Epithelial cell of esophagus (primary cell): ENCODE results near the gene PIP5K1C.

Experiments
- DNase-seq: peaks from one replicate; pipeline ENCODE4 v3.0.0; 2010; ENCODE audit warnings: low read depth
- H3K4me3 ChIP-seq: 2 replicates; pipeline ENCODE4 v1.5.1; 2011; ENCODE audit warnings: mild to moderate bottlenecking, low read length, control low read depth
- TF ChIP-seq, protein P1 (sequence below): IDR thresholded peaks from 2 replicates; pipeline ENCODE4 v1.5.1; 2011; ENCODE audit warnings: low read depth, mild to moderate bottlenecking, low read length, control low read depth, inconsistent platforms; ENCODE audit not compliant: insufficient read depth; ENCODE audit errors: missing control alignments

PIP5K1C gene

DNA sequence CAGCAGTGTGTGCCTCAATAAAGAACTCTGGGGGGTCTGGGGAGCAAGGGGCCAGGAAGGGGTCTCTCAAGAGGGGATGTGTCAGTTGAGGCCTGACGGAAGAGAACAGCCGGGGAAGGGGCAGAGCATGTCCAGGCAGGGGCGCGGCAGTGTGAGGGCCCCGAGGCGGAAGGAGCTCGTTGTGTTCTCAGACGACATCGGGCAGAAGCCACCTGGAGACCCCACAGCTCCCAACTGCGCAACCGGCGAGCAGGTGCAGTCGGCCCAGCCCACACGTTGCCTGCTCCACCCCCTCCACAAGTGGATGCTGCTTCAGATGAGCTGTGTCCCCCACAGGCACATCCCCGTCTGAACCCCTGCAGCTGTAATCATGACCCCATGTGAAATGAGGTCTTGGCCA is 78.6 kb downstream of the PIP5K1C start:
- H3K4me3 ChIP-seq, result no peak overlapping the region
- DNase-seq, result no peak
- TF ChIP-seq, protein P1, sequence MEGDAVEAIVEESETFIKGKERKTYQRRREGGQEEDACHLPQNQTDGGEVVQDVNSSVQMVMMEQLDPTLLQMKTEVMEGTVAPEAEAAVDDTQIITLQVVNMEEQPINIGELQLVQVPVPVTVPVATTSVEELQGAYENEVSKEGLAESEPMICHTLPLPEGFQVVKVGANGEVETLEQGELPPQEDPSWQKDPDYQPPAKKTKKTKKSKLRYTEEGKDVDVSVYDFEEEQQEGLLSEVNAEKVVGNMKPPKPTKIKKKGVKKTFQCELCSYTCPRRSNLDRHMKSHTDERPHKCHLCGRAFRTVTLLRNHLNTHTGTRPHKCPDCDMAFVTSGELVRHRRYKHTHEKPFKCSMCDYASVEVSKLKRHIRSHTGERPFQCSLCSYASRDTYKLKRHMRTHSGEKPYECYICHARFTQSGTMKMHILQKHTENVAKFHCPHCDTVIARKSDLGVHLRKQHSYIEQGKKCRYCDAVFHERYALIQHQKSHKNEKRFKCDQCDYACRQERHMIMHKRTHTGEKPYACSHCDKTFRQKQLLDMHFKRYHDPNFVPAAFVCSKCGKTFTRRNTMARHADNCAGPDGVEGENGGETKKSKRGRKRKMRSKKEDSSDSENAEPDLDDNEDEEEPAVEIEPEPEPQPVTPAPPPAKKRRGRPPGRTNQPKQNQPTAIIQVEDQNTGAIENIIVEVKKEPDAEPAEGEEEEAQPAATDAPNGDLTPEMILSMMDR, result no peak

- TF ChIP-seq, protein P1, result no peak
- H3K4me3 ChIP-seq, result no peak overlapping the region
- DNase-seq, result no peak
Observed at GRCh38 chr19:3620817-3621547, 79.3 kb downstream of the PIP5K1C start.

GRCh38 chr19:3620145-3620816 is 80.0 kb downstream of the PIP5K1C start:
- TF ChIP-seq, protein P1, result no peak
- no peak overlapping the region for H3K4me3 ChIP-seq
- no peak for DNase-seq

DNA sequence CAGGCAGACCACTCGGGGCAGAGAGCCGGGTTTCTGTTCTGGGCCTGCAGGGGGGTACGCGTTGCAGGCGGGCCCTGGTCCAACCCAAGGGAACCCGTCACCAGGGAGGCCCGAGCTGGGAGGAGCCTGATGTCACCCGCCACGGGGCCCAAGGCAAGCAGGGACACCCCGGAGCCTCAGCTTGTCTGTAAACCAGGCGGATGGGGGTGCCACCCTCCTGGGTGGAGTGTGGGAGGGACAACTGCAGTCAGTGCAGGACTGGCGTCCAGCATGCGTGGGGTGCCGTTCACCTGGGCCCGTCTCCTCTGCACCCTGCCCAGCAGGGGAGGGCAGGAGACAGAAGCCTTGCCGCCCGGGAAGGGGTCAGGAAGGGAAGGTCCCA is 80.6 kb downstream of the PIP5K1C start:
- DNase-seq, result no peak
- no peak overlapping the region for H3K4me3 ChIP-seq
- TF ChIP-seq, protein P1, result no peak

- no peak overlapping the region for H3K4me3 ChIP-seq
- DNase-seq, result no peak
- TF ChIP-seq, protein P1, result no peak
Observed at GRCh38 chr19:3618811-3619630, 81.2 kb downstream of the PIP5K1C start.

- DNase-seq, result peak; percentile 34
- TF ChIP-seq, protein P1, result peak; percentile 78
- H3K4me3 ChIP-seq, result no peak overlapping the region
Observed at GRCh38 chr19:3618144-3618810, 82.0 kb downstream of the PIP5K1C start.
